Measurements from ENCODE around the gene LPP.

DNA sequence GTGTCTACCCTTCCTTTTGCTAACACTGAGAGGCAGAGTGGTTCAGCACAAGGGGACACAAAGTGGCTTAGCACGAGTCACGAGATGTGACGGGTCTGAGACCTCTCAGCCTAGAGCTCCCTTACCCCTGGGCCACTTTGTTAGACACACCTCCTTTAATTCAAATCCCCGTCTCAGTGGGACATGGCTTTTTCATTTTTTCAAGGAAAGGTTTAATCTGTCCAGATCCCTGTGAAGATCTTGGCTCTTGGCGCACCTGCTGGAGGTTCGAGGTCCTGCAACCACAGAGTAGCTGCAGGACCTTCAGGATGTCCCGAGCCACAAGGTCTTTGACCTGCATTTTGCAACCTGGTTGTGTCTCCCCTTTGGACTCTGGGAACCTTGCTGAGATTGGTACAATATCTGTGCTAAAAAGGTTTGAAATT is 52.0 kb downstream of the LPP start:
- TF ChIP-seq CTCF (IDR thresholded peaks at IDR 0.05; ENCODE audit: insufficient read depth, low read length, poor library complexity, severe bottlenecking) (no peak), EZH2phosphoT487 (conservative IDR thresholded peaks at IDR 0.05; ENCODE audit: low read length) (no peak)

Data from SU-DHL-6 (cell line).